Neural cell (in vitro differentiated cells): Measurements from ENCODE around the gene TTC39C. TPM values are rescaled to one million over a fixed set of nuclear protein-coding genes. Genes with fewer than 3 reads are reported as not detected.

Experiments used
- H2AFZ ChIP-seq: fragments of 200-600, 300-800 bp; sonication (generic), shearing (Covaris generic); 2 replicates; pipeline ENCODE4 v1.6.0; 2014; ENCODE audit warnings: low read depth, mild to moderate bottlenecking, antibody characterized with exemption, low read length, moderate library complexity
- H3F3A ChIP-seq: fragments of 200-600 bp; shearing (Covaris generic); 2 replicates; pipeline ENCODE4 v1.6.1; 2016; ENCODE audit warnings: mild to moderate bottlenecking, moderate library complexity, mixed read lengths, antibody characterized with exemption, low read length; ENCODE audit not compliant: insufficient read depth, poor library complexity, severe bottlenecking
- H3K27ac ChIP-seq: fragments of 200-600, 300-800 bp; sonication (generic), shearing (Covaris generic); 2 replicates; pipeline ENCODE4 v1.5.1; 2014; ENCODE audit warnings: mild to moderate bottlenecking, low read length, moderate library complexity
- H3K27me3 ChIP-seq: fragments of 300-800, 200-600 bp; sonication (generic), shearing (Covaris generic); 2 replicates; pipeline ENCODE4 v1.6.0; 2014; ENCODE audit warnings: mild to moderate bottlenecking, low read depth, low read length, moderate library complexity; ENCODE audit not compliant: insufficient read depth
- H3K36me3 ChIP-seq: fragments of 300-800, 200-600 bp; sonication (generic), shearing (Covaris generic); 2 replicates; pipeline ENCODE4 v1.5.1; 2014; ENCODE audit warnings: mild to moderate bottlenecking, antibody characterized with exemption, low read length, moderate library complexity; ENCODE audit not compliant: insufficient read depth
- H3K4me2 ChIP-seq: fragments of 300-800, 200-600 bp; sonication (generic), shearing (Covaris generic); 2 replicates; pipeline ENCODE4 v1.6.0; 2014; ENCODE audit warnings: mild to moderate bottlenecking, low read length
- H3K4me3 ChIP-seq: fragments of 300-800, 200-600 bp; sonication (generic), shearing (Covaris generic); 2 replicates; pipeline ENCODE4 v1.5.1; 2014; ENCODE audit warnings: mild to moderate bottlenecking, low read length, moderate library complexity
- H3K79me2 ChIP-seq: fragments of 200-600 bp; shearing (Covaris generic); replicated peaks from 2 replicates; pipeline ENCODE4 v1.6.0; 2014; ENCODE audit warnings: mild to moderate bottlenecking, low read length, moderate library complexity; ENCODE audit not compliant: insufficient read depth
- H3K9ac ChIP-seq: fragments of 300-800, 200-600 bp; sonication (generic), shearing (Covaris generic); 2 replicates; pipeline ENCODE4 v1.6.1; 2016; ENCODE audit warnings: mild to moderate bottlenecking, low read length, mixed read lengths
- H3K9me2 ChIP-seq: fragments of 200-600 bp; shearing (Covaris generic); 2 replicates; pipeline ENCODE4 v1.6.1; 2016; ENCODE audit warnings: mild to moderate bottlenecking, low read length, mixed read lengths; ENCODE audit not compliant: insufficient read depth
- H3K9me3 ChIP-seq: fragments of 200-600, 300-800 bp; sonication (generic), shearing (Covaris generic); 2 replicates; pipeline ENCODE4 v1.6.1; 2016; ENCODE audit warnings: mild to moderate bottlenecking, mixed run types, low read length, moderate library complexity, mixed read lengths
- H4K20me1 ChIP-seq: fragments of 200-600 bp; shearing (Covaris generic); 2 replicates; pipeline ENCODE4 v1.6.1; 2016; ENCODE audit warnings: mild to moderate bottlenecking, mixed run types; ENCODE audit not compliant: insufficient read depth
- EP300 ChIP-seq: fragments of 450-650 bp; conservative IDR thresholded peaks from 2 replicates; pipeline ENCODE4 v1.6.1; 2014; ENCODE audit warnings: antibody characterized with exemption, mild to moderate bottlenecking, moderate library complexity; ENCODE audit not compliant: poor library complexity, severe bottlenecking
- EZH2 ChIP-seq: fragments of 200-600, 300-800 bp; shearing (Covaris generic), sonication (generic); IDR thresholded peaks from 2 replicates; pipeline ENCODE4 v1.6.1; 2014; ENCODE audit warnings: antibody characterized with exemption, low read length, borderline replicate concordance, mild to moderate bottlenecking; ENCODE audit not compliant: insufficient read depth, poor library complexity, severe bottlenecking
- MXI1 ChIP-seq: fragments of 450-650 bp; conservative IDR thresholded peaks from 2 replicates; pipeline ENCODE4 v1.6.1; 2014; ENCODE audit warnings: antibody characterized with exemption, mild to moderate bottlenecking; ENCODE audit not compliant: poor library complexity, severe bottlenecking
- POLR2AphosphoS5 ChIP-seq: IDR thresholded peaks from 2 replicates; pipeline ENCODE4 v1.6.1; 2012
- RAD21 ChIP-seq: fragments of 450-650 bp; conservative IDR thresholded peaks from 2 replicates; pipeline ENCODE4 v1.6.1; 2014; ENCODE audit warnings: antibody characterized with exemption, mild to moderate bottlenecking, moderate library complexity
- SMC3 ChIP-seq: fragments of 450-650 bp; conservative IDR thresholded peaks from 2 replicates; pipeline ENCODE4 v1.6.1; 2014; ENCODE audit warnings: antibody characterized with exemption, mild to moderate bottlenecking, moderate library complexity; ENCODE audit not compliant: poor library complexity
- TAF1 ChIP-seq: IDR thresholded peaks from 2 replicates; pipeline ENCODE4 v1.6.1; 2012; ENCODE audit warnings: low read depth
- polyA plus RNA-seq: library from polyadenylated mRNA; depleted of rRNA; stranded (reverse); fragments of >200 nt; gene quantifications from 2 replicates; pipeline ENCODE4 v1.2.3, GENCODE V29; 2014
- TF ChIP-seq, protein P1 (sequence below): fragments of 450-650 bp; IDR thresholded peaks from 2 replicates; pipeline ENCODE4 v1.5.1; 2014; ENCODE audit warnings: antibody characterized with exemption, mild to moderate bottlenecking, moderate library complexity; ENCODE audit not compliant: poor library complexity, severe bottlenecking
- TF ChIP-seq, protein P2 (sequence below): IDR thresholded peaks from 2 replicates; pipeline ENCODE4 v1.6.1; 2012; ENCODE audit warnings: borderline replicate concordance

TTC39C gene
- polyA plus RNA-seq, 1 donor from 2014 or later, result 19.9 TPM

DNA sequence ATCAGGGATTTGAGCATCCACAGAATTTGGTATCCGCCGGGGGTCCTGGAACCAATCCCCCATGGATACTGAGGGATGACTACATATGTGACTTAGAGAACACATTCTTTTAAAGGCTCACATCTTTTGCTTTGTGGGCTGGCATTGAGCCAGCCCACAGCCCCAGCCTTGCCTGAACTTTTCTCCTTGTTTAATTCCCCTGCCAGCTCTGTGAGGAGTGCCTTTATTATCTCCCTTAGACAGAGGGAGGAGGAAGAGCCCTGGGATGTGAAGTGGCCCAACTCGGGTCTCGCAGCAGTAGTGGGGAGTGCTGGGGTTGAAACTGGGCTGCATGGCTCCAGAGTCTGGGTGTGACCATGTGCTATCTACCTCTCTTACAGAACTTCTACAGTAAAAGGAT is 7.6 kb downstream of the TTC39C start:
- no peaks in the 10 kb centered on the region for H3K9me2 ChIP-seq
- H3K9me3 ChIP-seq, result no peaks in the 10 kb centered on the region
- TF ChIP-seq, protein P1, sequence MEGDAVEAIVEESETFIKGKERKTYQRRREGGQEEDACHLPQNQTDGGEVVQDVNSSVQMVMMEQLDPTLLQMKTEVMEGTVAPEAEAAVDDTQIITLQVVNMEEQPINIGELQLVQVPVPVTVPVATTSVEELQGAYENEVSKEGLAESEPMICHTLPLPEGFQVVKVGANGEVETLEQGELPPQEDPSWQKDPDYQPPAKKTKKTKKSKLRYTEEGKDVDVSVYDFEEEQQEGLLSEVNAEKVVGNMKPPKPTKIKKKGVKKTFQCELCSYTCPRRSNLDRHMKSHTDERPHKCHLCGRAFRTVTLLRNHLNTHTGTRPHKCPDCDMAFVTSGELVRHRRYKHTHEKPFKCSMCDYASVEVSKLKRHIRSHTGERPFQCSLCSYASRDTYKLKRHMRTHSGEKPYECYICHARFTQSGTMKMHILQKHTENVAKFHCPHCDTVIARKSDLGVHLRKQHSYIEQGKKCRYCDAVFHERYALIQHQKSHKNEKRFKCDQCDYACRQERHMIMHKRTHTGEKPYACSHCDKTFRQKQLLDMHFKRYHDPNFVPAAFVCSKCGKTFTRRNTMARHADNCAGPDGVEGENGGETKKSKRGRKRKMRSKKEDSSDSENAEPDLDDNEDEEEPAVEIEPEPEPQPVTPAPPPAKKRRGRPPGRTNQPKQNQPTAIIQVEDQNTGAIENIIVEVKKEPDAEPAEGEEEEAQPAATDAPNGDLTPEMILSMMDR, result no peak
- TF ChIP-seq TAF1 (no peak), EP300 (no peak), RAD21 (no peak), MXI1 (no peak), SMC3 (no peak), POLR2AphosphoS5 (no peak)
- TF ChIP-seq, protein P2, sequence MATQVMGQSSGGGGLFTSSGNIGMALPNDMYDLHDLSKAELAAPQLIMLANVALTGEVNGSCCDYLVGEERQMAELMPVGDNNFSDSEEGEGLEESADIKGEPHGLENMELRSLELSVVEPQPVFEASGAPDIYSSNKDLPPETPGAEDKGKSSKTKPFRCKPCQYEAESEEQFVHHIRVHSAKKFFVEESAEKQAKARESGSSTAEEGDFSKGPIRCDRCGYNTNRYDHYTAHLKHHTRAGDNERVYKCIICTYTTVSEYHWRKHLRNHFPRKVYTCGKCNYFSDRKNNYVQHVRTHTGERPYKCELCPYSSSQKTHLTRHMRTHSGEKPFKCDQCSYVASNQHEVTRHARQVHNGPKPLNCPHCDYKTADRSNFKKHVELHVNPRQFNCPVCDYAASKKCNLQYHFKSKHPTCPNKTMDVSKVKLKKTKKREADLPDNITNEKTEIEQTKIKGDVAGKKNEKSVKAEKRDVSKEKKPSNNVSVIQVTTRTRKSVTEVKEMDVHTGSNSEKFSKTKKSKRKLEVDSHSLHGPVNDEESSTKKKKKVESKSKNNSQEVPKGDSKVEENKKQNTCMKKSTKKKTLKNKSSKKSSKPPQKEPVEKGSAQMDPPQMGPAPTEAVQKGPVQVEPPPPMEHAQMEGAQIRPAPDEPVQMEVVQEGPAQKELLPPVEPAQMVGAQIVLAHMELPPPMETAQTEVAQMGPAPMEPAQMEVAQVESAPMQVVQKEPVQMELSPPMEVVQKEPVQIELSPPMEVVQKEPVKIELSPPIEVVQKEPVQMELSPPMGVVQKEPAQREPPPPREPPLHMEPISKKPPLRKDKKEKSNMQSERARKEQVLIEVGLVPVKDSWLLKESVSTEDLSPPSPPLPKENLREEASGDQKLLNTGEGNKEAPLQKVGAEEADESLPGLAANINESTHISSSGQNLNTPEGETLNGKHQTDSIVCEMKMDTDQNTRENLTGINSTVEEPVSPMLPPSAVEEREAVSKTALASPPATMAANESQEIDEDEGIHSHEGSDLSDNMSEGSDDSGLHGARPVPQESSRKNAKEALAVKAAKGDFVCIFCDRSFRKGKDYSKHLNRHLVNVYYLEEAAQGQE, result no peak
- no peaks in the 10 kb centered on the region for H3K27me3 ChIP-seq
- H3K79me2 ChIP-seq, result peaks cover 21% of the 10 kb centered on the region
- H3K4me2 ChIP-seq, result no peak overlapping the region
- no peaks in the 10 kb centered on the region for H3F3A ChIP-seq
- no peak overlapping the region for H3K4me3 ChIP-seq
- no peak overlapping the region for H3K27ac ChIP-seq
- no peaks in the 10 kb centered on the region for H4K20me1 ChIP-seq
- H3K36me3 ChIP-seq, result no peaks in the 10 kb centered on the region
- H3K9ac ChIP-seq, result no peak overlapping the region
- no peak overlapping the region for H2AFZ ChIP-seq

DNA sequence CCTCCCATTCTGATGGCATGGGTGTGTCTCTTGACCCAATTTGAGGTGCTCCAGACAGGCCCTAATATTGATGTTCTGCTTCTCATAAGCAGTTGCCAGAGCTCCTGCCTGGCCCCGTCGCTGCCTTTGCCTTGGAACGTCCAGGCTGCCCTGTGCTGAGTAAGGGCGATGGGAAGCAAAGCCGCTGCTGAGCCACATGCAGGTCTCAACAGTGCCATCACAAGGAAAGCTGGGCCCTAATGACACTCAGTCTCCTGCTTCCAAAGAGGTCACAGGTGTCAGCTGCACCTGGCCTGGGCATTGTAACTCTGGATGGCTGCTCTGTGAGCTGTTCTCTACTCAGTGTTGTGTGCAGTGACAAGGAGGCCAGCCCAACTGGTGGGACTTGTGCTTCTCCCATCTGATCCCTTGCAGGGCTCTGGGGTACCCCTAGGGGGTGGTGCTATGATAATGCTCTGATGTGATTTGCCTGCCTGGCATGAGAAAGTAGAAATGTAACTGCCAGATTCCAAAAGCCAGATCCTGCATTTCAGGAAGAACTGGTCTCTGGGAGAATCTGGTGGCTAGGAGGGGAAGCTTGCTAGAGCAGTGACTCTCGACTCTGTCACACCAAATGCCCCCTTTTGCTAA is 8.7 kb downstream of the TTC39C start:
- no peaks in the 10 kb centered on the region for H4K20me1 ChIP-seq
- TF ChIP-seq EP300 (no peak), EZH2 (no peak), MXI1 (no peak), TAF1 (no peak), POLR2AphosphoS5 (no peak), RAD21 (no peak), SMC3 (no peak)
- TF ChIP-seq, protein P2, result no peak
- TF ChIP-seq, protein P1, result no peak
- H3K9me2 ChIP-seq, result no peaks in the 10 kb centered on the region
- H3K79me2 ChIP-seq, result peaks cover 13% of the 10 kb centered on the region
- no peaks in the 10 kb centered on the region for H3K36me3 ChIP-seq
- no peak overlapping the region for H3K4me3 ChIP-seq
- H3K27me3 ChIP-seq, result no peaks in the 10 kb centered on the region
- H3K4me2 ChIP-seq, result no peak overlapping the region
- H3K27ac ChIP-seq, result no peak overlapping the region
- H2AFZ ChIP-seq, result no peak overlapping the region
- no peaks in the 10 kb centered on the region for H3K9me3 ChIP-seq
- H3K9ac ChIP-seq, result no peak overlapping the region
- H3F3A ChIP-seq, result no peaks in the 10 kb centered on the region
